CD4-positive, alpha-beta T cell (primary cell): Measurements from ENCODE around the gene NRXN3. TPM values are rescaled to one million over a fixed set of nuclear protein-coding genes. Genes with fewer than 3 reads are reported as not detected.

Experiments used
- ATAC-seq: fragments of 200-7000 bp; cut with Tn5 transposase; one replicate; pipeline ENCODE4 v1.10.0; 2022; ENCODE audit warnings: mild to moderate bottlenecking; ENCODE audit not compliant: poor library complexity
- CTCF ChIA-PET: fragments of 350-600 bp; sonication (Branson Sonifier 250); formaldehyde crosslinking; loops from one replicate; lab custom pipeline; 2021; ENCODE audit warnings: antibody characterized with exemption, inconsistent platforms; lab: Charles Lee
- POLR2A ChIA-PET: fragments of 350-600 bp; sonication (Branson Sonifier 250); formaldehyde crosslinking; loops from one replicate; lab custom pipeline; 2021; ENCODE audit warnings: antibody characterized with exemption, inconsistent platforms; lab: Charles Lee
- DNase-seq, 14 experiments: peaks; one replicate each; pipeline ENCODE4 v3.0.0-alpha.2; 2013 to 2020; ENCODE audit warnings: mixed read lengths in 2 of 14
- H3K27ac ChIP-seq, 2 donors: one replicate each; pipeline versions ENCODE4 v1.5.1 to v1.7.0; 2013; ENCODE audit warnings: low read length in 2 of 2, low read depth in 1 of 2, mild to moderate bottlenecking in 1 of 2
- H3K27me3 ChIP-seq, 2 experiments: 1 replicate in 1 of 2; 2 replicates in 1 of 2; pipeline versions ENCODE4 v1.6.1 to v1.7.0; 2013; ENCODE audit warnings: low read length in 2 of 2, control low read depth in 1 of 2, mild to moderate bottlenecking in 1 of 2, moderate library complexity in 1 of 2; ENCODE audit not compliant: insufficient read depth in 2 of 2, control insufficient read depth in 1 of 2
- H3K36me3 ChIP-seq: one replicate; pipeline ENCODE4 v1.6.1; 2013; ENCODE audit warnings: low read length, control low read depth; ENCODE audit not compliant: insufficient read depth
- H3K4me1 ChIP-seq: one replicate; pipeline ENCODE4 v1.6.1; 2013; ENCODE audit warnings: low read length, control low read depth; ENCODE audit not compliant: insufficient read depth
- H3K4me3 ChIP-seq: one replicate; pipeline ENCODE4 v1.5.1; 2013; ENCODE audit warnings: mild to moderate bottlenecking, low read length, moderate library complexity
- H3K9me3 ChIP-seq, 2 experiments: 1 replicate in 1 of 2; 2 replicates in 1 of 2; pipeline versions ENCODE4 v1.6.1 to v1.7.0; 2013; ENCODE audit warnings: low read length in 2 of 2, mild to moderate bottlenecking in 2 of 2, control low read depth in 1 of 2, moderate library complexity in 1 of 2; ENCODE audit not compliant: control insufficient read depth in 1 of 2, insufficient read depth in 1 of 2
- H3K27ac Mint-ChIP-seq: one replicate; pipeline ENCODE4 v1.8.0; 2020; ENCODE audit warnings: mixed read lengths
- H3K27me3 Mint-ChIP-seq: one replicate; pipeline ENCODE4 v1.8.0; 2021; ENCODE audit warnings: mixed read lengths
- H3K36me3 Mint-ChIP-seq: one replicate; pipeline ENCODE4 v1.8.0; 2021; ENCODE audit warnings: low read depth, mixed read lengths
- H3K4me1 Mint-ChIP-seq: one replicate; pipeline ENCODE4 v1.8.0; 2021; ENCODE audit warnings: low read depth, mixed read lengths
- H3K4me3 Mint-ChIP-seq: one replicate; pipeline ENCODE4 v1.8.0; 2020; ENCODE audit warnings: mild to moderate bottlenecking, mixed read lengths
- H3K9me3 Mint-ChIP-seq: one replicate; pipeline ENCODE4 v1.8.0; 2020; ENCODE audit warnings: mixed read lengths
- CTCF ChIP-seq: fragments of 200-600 bp; IDR thresholded peaks from one replicate; pipeline ENCODE4 v1.8.0; 2022; ENCODE audit warnings: antibody characterized with exemption, mild to moderate bottlenecking
- intact Hi-C, 2 experiments: fragments of 100-400 bp; cut with DNase I in 1 of 2; cut with micrococcal nuclease in 1 of 2; formaldehyde crosslinking; loops; one replicate each; pipeline versions ENCODE4 v1.15.1 to v1.9.0; 2023 to 2025; cut with DNase I, micrococcal nuclease
- total RNA-seq, 174 experiments: library from RNA in 2 of 174; stranded (reverse) in 2 of 174; gene quantifications; one replicate each; pipeline ENCODE4 v1.2.3 and lab custom pipeline; 2021 to 2026

NRXN3 gene
- total RNA-seq, 2 experiments from 2014 or later, result not detected

- TF ChIP-seq CTCF, result no peak
- no peaks in the 10 kb centered on the region for H3K9me3 ChIP-seq
- no peaks in the 10 kb centered on the region for H3K36me3 ChIP-seq
- Mint-ChIP-seq H3K4me1 (no peaks in the 10 kb centered on the region), H3K4me3 (no peak overlapping the region), H3K36me3 (no peaks in the 10 kb centered on the region), H3K27ac (no peak overlapping the region), H3K27me3 (peaks cover 22% of the 10 kb centered on the region), H3K9me3 (no peaks in the 10 kb centered on the region)
- no peak overlapping the region for H3K4me3 ChIP-seq
- H3K27me3 ChIP-seq, result no peaks in the 10 kb centered on the region
- POLR2A ChIA-PET, result interaction anchor here (0.6 kb wide), 1 partner anchor 175 kb away, joined by 3 read pairs; no protein-coding TSS in a partner anchor
- intact Hi-C loops, result no loop called here
- DNase-seq (no peak), ATAC-seq (no peak)
- CTCF ChIA-PET, result no interaction called here
- H3K4me1 ChIP-seq, result no peaks in the 10 kb centered on the region
- no peak overlapping the region for H3K27ac ChIP-seq
Observed at GRCh38 chr14:78608998-78609787, 439.0 kb downstream of the NRXN3 start.

GRCh38 chr14:78610994-78611393 lies 440.8 kb downstream of the NRXN3 start:
- H3K36me3 ChIP-seq, result no peaks in the 10 kb centered on the region
- no peak overlapping the region for H3K4me3 ChIP-seq
- H3K27ac ChIP-seq, result no peak overlapping the region
- no peaks in the 10 kb centered on the region for H3K4me1 Mint-ChIP-seq
- H3K9me3 Mint-ChIP-seq, result no peaks in the 10 kb centered on the region
- peaks cover 22% of the 10 kb centered on the region for H3K27me3 Mint-ChIP-seq
- no peaks in the 10 kb centered on the region for H3K9me3 ChIP-seq
- CTCF ChIA-PET, result no interaction called here
- ATAC-seq (no peak), DNase-seq (no peak)
- H3K4me3 Mint-ChIP-seq, result no peak overlapping the region
- intact Hi-C loops, result no loop called here
- no peaks in the 10 kb centered on the region for H3K27me3 ChIP-seq
- H3K27ac Mint-ChIP-seq, result no peak overlapping the region
- no peak for TF ChIP-seq CTCF
- no peaks in the 10 kb centered on the region for H3K4me1 ChIP-seq
- POLR2A ChIA-PET, result no interaction called here
- no peaks in the 10 kb centered on the region for H3K36me3 Mint-ChIP-seq

- H3K36me3 ChIP-seq, result no peaks in the 10 kb centered on the region
- no peak overlapping the region for H3K27ac Mint-ChIP-seq
- H3K27ac ChIP-seq, result no peak overlapping the region
- intact Hi-C loops, result no loop called here
- no peak overlapping the region for H3K4me3 ChIP-seq
- H3K27me3 ChIP-seq, result no peaks in the 10 kb centered on the region
- POLR2A ChIA-PET, result no interaction called here
- H3K4me1 ChIP-seq, result no peaks in the 10 kb centered on the region
- peaks cover 22% of the 10 kb centered on the region for H3K27me3 Mint-ChIP-seq
- H3K9me3 Mint-ChIP-seq, result no peaks in the 10 kb centered on the region
- no peak for ATAC-seq
- no peaks in the 10 kb centered on the region for H3K4me1 Mint-ChIP-seq
- no peaks in the 10 kb centered on the region for H3K9me3 ChIP-seq
- H3K36me3 Mint-ChIP-seq, result no peaks in the 10 kb centered on the region
- no peak overlapping the region for H3K4me3 Mint-ChIP-seq
- CTCF ChIA-PET, result no interaction called here
- TF ChIP-seq CTCF, result no peak
- no peak for DNase-seq
Observed at GRCh38 chr14:78611796-78612571, 441.8 kb downstream of the NRXN3 start.
